HG03558 (cell line): Measurements from ENCODE around the gene CREB3L2.
"Not testable (repeated sequence)": the region's sequence is repeated elsewhere in the genome, so short reads cannot be mapped to it uniquely, and the experiment has no call there.

ENCODE experiments used
- ATAC-seq: cut with Tn5 transposase; IDR thresholded peaks from one replicate; pipeline ENCODE4 v1.9.1; 2021; ENCODE audit warnings: moderate number of reproducible peaks; ENCODE audit not compliant: unreplicated experiment; ENCODE audit errors: extremely low read depth

CREB3L2 gene

GRCh38 chr7:137975221-137975620 lies 26.7 kb downstream of the CREB3L2 start:
- no peak for ATAC-seq

- ATAC-seq = no peak
These were observed 27.1 kb downstream of the CREB3L2 start for GRCh38 chr7:137974766-137975165.

GRCh38 chr7:137970253-137970975 lies 31.5 kb downstream of the CREB3L2 start:
- ATAC-seq = no peak

- no peak for ATAC-seq
These were observed 32.1 kb downstream of the CREB3L2 start for GRCh38 chr7:137969828-137970227.

- ATAC-seq = no peak
These were observed 33.0 kb downstream of the CREB3L2 start for GRCh38 chr7:137968890-137969289.

- ATAC-seq = not testable (repeated sequence)
These were observed 33.5 kb downstream of the CREB3L2 start for GRCh38 chr7:137968339-137968738.

- no peak for ATAC-seq
These were observed 34.5 kb downstream of the CREB3L2 start for GRCh38 chr7:137967143-137968018.

GRCh38 chr7:137966641-137967142 lies 35.2 kb downstream of the CREB3L2 start:
- ATAC-seq = no peak

GRCh38 chr7:137965942-137966640 lies 35.8 kb downstream of the CREB3L2 start:
- no peak for ATAC-seq

GRCh38 chr7:137964824-137965545 lies 36.9 kb downstream of the CREB3L2 start:
- no peak for ATAC-seq

GRCh38 chr7:137962875-137963507 lies 38.9 kb downstream of the CREB3L2 start:
- ATAC-seq = no peak

- ATAC-seq = no peak
These were observed 39.4 kb downstream of the CREB3L2 start for GRCh38 chr7:137962491-137962874.

- no peak for ATAC-seq
These were observed 40.4 kb downstream of the CREB3L2 start for GRCh38 chr7:137961200-137962177.

GRCh38 chr7:137960020-137960419 lies 41.9 kb downstream of the CREB3L2 start:
- no peak for ATAC-seq

GRCh38 chr7:137958470-137959431 lies 43.1 kb downstream of the CREB3L2 start:
- no peak for ATAC-seq

GRCh38 chr7:137957887-137958286 lies 44.0 kb downstream of the CREB3L2 start:
- no peak for ATAC-seq

- ATAC-seq = no peak
These were observed 45.3 kb downstream of the CREB3L2 start for GRCh38 chr7:137956591-137956990.
